T-helper 1 cell (primary cell): ENCODE measurements around the gene ERBIN.
"Not testable (repeated sequence)": the region's sequence is repeated elsewhere in the genome, so short reads cannot be mapped to it uniquely, and the experiment has no call there.

ENCODE experiments used
- DNase-seq, 5 donors: peaks; one replicate each; pipeline ENCODE4 v3.0.0-alpha.2; 2012 to 2020
- total RNA-seq, 4 donors: gene quantifications; one replicate each; lab custom pipeline; 2026; lab: John Stamatoyannopoulos, UW

The ERBIN gene
- 311 to 393 (median 342) reads per million in 4 donors for total RNA-seq

GRCh38 chr5:65926276-65926783, at the start of gene ERBIN:
TSS of gene ERBIN (plus strand) at chr5:65926575. CDS start at chr5:65992719, 66,144 bp downstream.
- DNase-seq: peak; percentile 59 to 78 (median 67)

- no peak for DNase-seq
These were observed 49.4 kb upstream of the ERBIN start for GRCh38 chr5:65876970-65877369.

GRCh38 chr5:65879668-65880256, 46.6 kb upstream of the ERBIN start:
- DNase-seq: peak in 1 of 5 donors; percentile 10

GRCh38 chr5:65880496-65881072, 45.8 kb upstream of the ERBIN start:
- no peak for DNase-seq

GRCh38 chr5:65882278-65882677, 44.1 kb upstream of the ERBIN start:
- DNase-seq: no peak

- DNase-seq: no peak
These were observed 42.9 kb upstream of the ERBIN start for GRCh38 chr5:65883461-65883860.

GRCh38 chr5:65886387-65886786, 40.0 kb upstream of the ERBIN start:
- DNase-seq: no peak

- not testable (repeated sequence) for DNase-seq
These were observed 34.4 kb upstream of the ERBIN start for GRCh38 chr5:65892024-65892423.

- DNase-seq: no peak
These were observed 33.6 kb upstream of the ERBIN start for GRCh38 chr5:65892801-65893200.

- no peak for DNase-seq
These were observed 32.5 kb upstream of the ERBIN start for GRCh38 chr5:65893749-65894430.

GRCh38 chr5:65895891-65896290, 30.5 kb upstream of the ERBIN start:
- DNase-seq: no peak

GRCh38 chr5:65900746-65901145, 25.6 kb upstream of the ERBIN start:
- DNase-seq: no peak

GRCh38 chr5:65902104-65902503, 24.3 kb upstream of the ERBIN start:
- DNase-seq: no peak

GRCh38 chr5:65903581-65903980, 22.8 kb upstream of the ERBIN start:
- DNase-seq: no peak

- no peak for DNase-seq
These were observed 20.1 kb upstream of the ERBIN start for GRCh38 chr5:65906256-65906655.

- no peak for DNase-seq
These were observed 19.2 kb upstream of the ERBIN start for GRCh38 chr5:65907135-65907534.

GRCh38 chr5:65910711-65911110, 15.7 kb upstream of the ERBIN start:
- DNase-seq: no peak

- no peak for DNase-seq
These were observed 14.1 kb upstream of the ERBIN start for GRCh38 chr5:65912311-65912710.

- no peak for DNase-seq
These were observed 12.9 kb upstream of the ERBIN start for GRCh38 chr5:65913519-65913918.

- no peak for DNase-seq
These were observed 11.7 kb upstream of the ERBIN start for GRCh38 chr5:65914641-65915196.

- DNase-seq: not testable (repeated sequence)
These were observed 10.7 kb upstream of the ERBIN start for GRCh38 chr5:65915661-65916060.

- no peak for DNase-seq
These were observed 10.3 kb upstream of the ERBIN start for GRCh38 chr5:65916066-65916465.

GRCh38 chr5:65916636-65917035, 9.7 kb upstream of the ERBIN start:
- no peak for DNase-seq

- no peak for DNase-seq
These were observed 6.6 kb upstream of the ERBIN start for GRCh38 chr5:65919773-65920172.
